H9 (cell line): ENCODE measurements around the gene COL19A1. TPM values are rescaled to one million over a fixed set of nuclear protein-coding genes. Genes with fewer than 3 reads are reported as not detected.

Source experiments
- DNase-seq: peaks from one replicate; pipeline ENCODE4 v3.0.0-alpha.2; 2017
- H2AFZ ChIP-seq: one replicate; pipeline ENCODE4 v1.6.1; 2013; ENCODE audit warnings: mild to moderate bottlenecking, low read length, control low read depth, moderate library complexity
- H2AK5ac ChIP-seq: 2 replicates; pipeline ENCODE4 v1.6.1; 2013; ENCODE audit warnings: low read length, control low read depth, mixed read lengths; ENCODE audit not compliant: insufficient read length
- H2BK120ac ChIP-seq: one replicate; pipeline ENCODE4 v1.6.1; 2013; ENCODE audit warnings: low read depth, mild to moderate bottlenecking, low read length, control low read depth, inconsistent platforms; ENCODE audit not compliant: poor library complexity, severe bottlenecking
- H2BK12ac ChIP-seq: 2 replicates; pipeline ENCODE4 v1.6.1; 2013; ENCODE audit warnings: low read length, control low read depth, mixed read lengths, low read depth; ENCODE audit not compliant: insufficient read length
- H2BK15ac ChIP-seq: 2 replicates; pipeline ENCODE4 v1.6.1; 2013; ENCODE audit warnings: low read depth, low read length, control low read depth
- H2BK20ac ChIP-seq: one replicate; pipeline ENCODE4 v1.6.1; 2013; ENCODE audit warnings: low read depth, mild to moderate bottlenecking, low read length, control low read depth, inconsistent platforms; ENCODE audit not compliant: poor library complexity, severe bottlenecking
- H2BK5ac ChIP-seq: 2 replicates; pipeline ENCODE4 v1.6.1; 2013; ENCODE audit warnings: low read length, control low read depth, mixed read lengths; ENCODE audit not compliant: insufficient read length
- H3K14ac ChIP-seq: 2 replicates; pipeline ENCODE4 v1.6.1; 2013; ENCODE audit warnings: low read length, control low read depth; ENCODE audit not compliant: insufficient read depth
- H3K18ac ChIP-seq: 2 replicates; pipeline ENCODE4 v1.6.1; 2013; ENCODE audit warnings: low read depth, mild to moderate bottlenecking, mixed read lengths, low read length, control low read depth; ENCODE audit not compliant: insufficient read length
- H3K23ac ChIP-seq: 2 replicates; pipeline ENCODE4 v1.6.1; 2013; ENCODE audit warnings: low read length, control low read depth, mixed read lengths, low read depth; ENCODE audit not compliant: insufficient read length
- H3K23me2 ChIP-seq: 2 replicates; pipeline ENCODE4 v1.6.1; 2013; ENCODE audit warnings: low read depth, mild to moderate bottlenecking, mixed read lengths, low read length, control low read depth; ENCODE audit not compliant: insufficient read length, poor library complexity, severe bottlenecking
- H3K27ac ChIP-seq: 2 replicates; pipeline ENCODE4 v1.5.1; 2013; ENCODE audit warnings: low read length, control low read depth, mixed read lengths, low read depth; ENCODE audit not compliant: insufficient read length
- H3K27me3 ChIP-seq: 2 replicates; pipeline ENCODE4 v1.6.1; 2013; ENCODE audit warnings: low read length, control low read depth, inconsistent platforms; ENCODE audit not compliant: insufficient read depth
- H3K4ac ChIP-seq: 2 replicates; pipeline ENCODE4 v1.6.1; 2013; ENCODE audit warnings: low read depth, mild to moderate bottlenecking, control low read depth, inconsistent platforms, low read length, moderate library complexity
- H3K4me1 ChIP-seq: 2 replicates; pipeline ENCODE4 v1.6.1; 2013; ENCODE audit warnings: low read length, control low read depth, inconsistent platforms; ENCODE audit not compliant: insufficient read depth
- H3K4me2 ChIP-seq: 2 replicates; pipeline ENCODE4 v1.6.1; 2013; ENCODE audit warnings: low read length, control low read depth, mixed read lengths; ENCODE audit not compliant: insufficient read length, insufficient read depth
- H3K56ac ChIP-seq: 2 replicates; pipeline ENCODE4 v1.6.1; 2013; ENCODE audit warnings: low read depth, mild to moderate bottlenecking, mixed read lengths, low read length, control low read depth; ENCODE audit not compliant: insufficient read length
- H3K79me1 ChIP-seq: 2 replicates; pipeline ENCODE4 v1.6.1; 2013; ENCODE audit warnings: low read depth, mild to moderate bottlenecking, moderate library complexity, low read length, control low read depth, inconsistent platforms; ENCODE audit not compliant: insufficient read depth, poor library complexity, severe bottlenecking
- H3K79me2 ChIP-seq: 2 replicates; pipeline ENCODE4 v1.6.1; 2013; ENCODE audit warnings: low read length, control low read depth, inconsistent platforms; ENCODE audit not compliant: insufficient read depth
- H3K9ac ChIP-seq: 2 replicates; pipeline ENCODE4 v1.6.1; 2013; ENCODE audit warnings: low read length, control low read depth, mixed read lengths; ENCODE audit not compliant: insufficient read length; ENCODE audit errors: extremely low read depth
- H3K9me3 ChIP-seq: one replicate; pipeline ENCODE4 v1.6.1; 2013; ENCODE audit warnings: low read depth, low read length, inconsistent platforms; ENCODE audit not compliant: control insufficient read depth
- H3T11ph ChIP-seq: one replicate; pipeline ENCODE4 v1.6.1; 2013; ENCODE audit warnings: mild to moderate bottlenecking, low read length, control low read depth, inconsistent platforms
- H4K20me1 ChIP-seq: one replicate; pipeline ENCODE4 v1.6.1; 2013; ENCODE audit not compliant: control insufficient read depth, insufficient read length, insufficient read depth
- H4K5ac ChIP-seq: 2 replicates; pipeline ENCODE4 v1.6.1; 2013; ENCODE audit warnings: low read depth, mild to moderate bottlenecking, mixed read lengths, low read length, control low read depth; ENCODE audit not compliant: insufficient read length
- H4K8ac ChIP-seq: replicated peaks from 2 replicates; pipeline ENCODE4 v1.6.1; 2013; ENCODE audit warnings: low read length, control low read depth, mixed read lengths, low read depth; ENCODE audit not compliant: insufficient read length
- H4K91ac ChIP-seq: 2 replicates; pipeline ENCODE4 v1.6.1; 2013; ENCODE audit warnings: low read depth, mild to moderate bottlenecking, moderate library complexity, mixed read lengths, low read length, control low read depth; ENCODE audit not compliant: insufficient read length
- H3K27ac Mint-ChIP-seq, 3 experiments: 2 replicates in 2 of 3; 3 replicates in 1 of 3; pipeline ENCODE4 v1.8.0; 2020 to 2021; ENCODE audit warnings: mixed read lengths in 3 of 3, mild to moderate bottlenecking in 1 of 3, moderate library complexity in 1 of 3
- H3K27me3 Mint-ChIP-seq: 2 replicates; pipeline ENCODE4 v1.8.0; 2021; ENCODE audit warnings: low read depth, mild to moderate bottlenecking, moderate library complexity, mixed read lengths
- H3K36me3 Mint-ChIP-seq, 3 experiments: 2 replicates in 2 of 3; 3 replicates in 1 of 3; pipeline ENCODE4 v1.8.0; 2020 to 2021; ENCODE audit warnings: low read depth in 3 of 3, mixed read lengths in 3 of 3; ENCODE audit not compliant: insufficient read depth in 1 of 3
- H3K4me1 Mint-ChIP-seq, 2 experiments: 2 replicates each; pipeline ENCODE4 v1.8.0; 2020; ENCODE audit warnings: mixed read lengths in 2 of 2
- H3K4me3 Mint-ChIP-seq, 2 experiments: 2 replicates in 1 of 2; 3 replicates in 1 of 2; pipeline ENCODE4 v1.8.0; 2020 to 2021; ENCODE audit warnings: mild to moderate bottlenecking in 2 of 2, mixed read lengths in 2 of 2, moderate library complexity in 1 of 2
- H3K9me3 Mint-ChIP-seq, 2 experiments: 2 replicates in 1 of 2; 3 replicates in 1 of 2; pipeline ENCODE4 v1.8.0; 2020; ENCODE audit warnings: mild to moderate bottlenecking in 2 of 2, mixed read lengths in 2 of 2, moderate library complexity in 1 of 2
- WGBS: extraction: QIAGEN DNeasy Blood & Tissue Kit; methylation state at CpG from one replicate; pipeline ENCODE4 v1.1.7; 2013; ENCODE audit warnings: missing lambda C conversion rate, low lambda C conversion rate, mixed read lengths; ENCODE audit not compliant: insufficient read length; ENCODE audit errors: extremely low coverage; 5-methylcytosine and 5-hydroxymethylcytosine counted together
- total RNA-seq: library from RNA; stranded (reverse); gene quantifications from 2 replicates; pipeline ENCODE4 v1.2.1, GENCODE V29; 2021
- TF ChIP-seq, protein P1 (sequence below): fragments of 200-600 bp; sonication (generic); conservative IDR thresholded peaks from 3 replicates; pipeline ENCODE4 v1.8.0; 2021; ENCODE audit warnings: antibody characterized with exemption, mild to moderate bottlenecking

COL19A1 gene
- total RNA-seq, 1 experiment from 2014 or later: not detected

DNA sequence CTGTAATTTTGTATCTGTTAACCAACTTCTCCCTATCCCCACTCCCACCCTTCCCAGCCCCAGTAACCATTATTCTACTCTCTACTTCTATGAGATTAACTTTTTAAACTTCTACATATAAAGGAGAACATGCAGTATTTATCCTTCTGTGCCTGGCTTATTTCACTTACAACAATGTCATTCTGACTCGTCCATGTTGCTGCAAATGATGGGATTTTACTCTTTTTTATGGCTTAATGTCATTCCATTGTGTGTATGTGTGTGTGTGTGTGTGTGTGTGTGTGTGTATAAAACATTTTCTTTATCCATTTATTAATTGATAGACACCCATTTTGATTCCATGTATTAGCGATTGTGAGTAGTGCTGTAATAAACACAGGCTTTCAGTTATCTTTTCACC, 76.1 kb downstream of the COL19A1 start:
- H2BK12ac ChIP-seq: no peak overlapping the region
- TF ChIP-seq, protein P1, sequence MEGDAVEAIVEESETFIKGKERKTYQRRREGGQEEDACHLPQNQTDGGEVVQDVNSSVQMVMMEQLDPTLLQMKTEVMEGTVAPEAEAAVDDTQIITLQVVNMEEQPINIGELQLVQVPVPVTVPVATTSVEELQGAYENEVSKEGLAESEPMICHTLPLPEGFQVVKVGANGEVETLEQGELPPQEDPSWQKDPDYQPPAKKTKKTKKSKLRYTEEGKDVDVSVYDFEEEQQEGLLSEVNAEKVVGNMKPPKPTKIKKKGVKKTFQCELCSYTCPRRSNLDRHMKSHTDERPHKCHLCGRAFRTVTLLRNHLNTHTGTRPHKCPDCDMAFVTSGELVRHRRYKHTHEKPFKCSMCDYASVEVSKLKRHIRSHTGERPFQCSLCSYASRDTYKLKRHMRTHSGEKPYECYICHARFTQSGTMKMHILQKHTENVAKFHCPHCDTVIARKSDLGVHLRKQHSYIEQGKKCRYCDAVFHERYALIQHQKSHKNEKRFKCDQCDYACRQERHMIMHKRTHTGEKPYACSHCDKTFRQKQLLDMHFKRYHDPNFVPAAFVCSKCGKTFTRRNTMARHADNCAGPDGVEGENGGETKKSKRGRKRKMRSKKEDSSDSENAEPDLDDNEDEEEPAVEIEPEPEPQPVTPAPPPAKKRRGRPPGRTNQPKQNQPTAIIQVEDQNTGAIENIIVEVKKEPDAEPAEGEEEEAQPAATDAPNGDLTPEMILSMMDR: no peak
- no peak overlapping the region for H4K91ac ChIP-seq
- DNase-seq: no peak
- H3K9me3 ChIP-seq: no peaks in the 10 kb centered on the region
- H3K27ac ChIP-seq: no peak overlapping the region
- H2BK20ac ChIP-seq: no peak overlapping the region
- no peak overlapping the region for H3K23ac ChIP-seq
- Mint-ChIP-seq H3K27me3 (no peaks in the 10 kb centered on the region), H3K4me3 (no peak overlapping the region), H3K27ac (no peak overlapping the region), H3K36me3 (no peaks in the 10 kb centered on the region), H3K4me1 (no peaks in the 10 kb centered on the region), H3K9me3 (no peaks in the 10 kb centered on the region)
- no peaks in the 10 kb centered on the region for H3K79me1 ChIP-seq
- H3T11ph ChIP-seq: no peak overlapping the region
- no peak overlapping the region for H2BK5ac ChIP-seq
- WGBS: no CpG with 5 or more reads among the region's 2 CpGs
- H2AK5ac ChIP-seq: no peak overlapping the region
- H3K56ac ChIP-seq: no peak overlapping the region
- H3K4ac ChIP-seq: no peak overlapping the region
- H3K23me2 ChIP-seq: no peaks in the 10 kb centered on the region
- no peak overlapping the region for H3K4me2 ChIP-seq
- H4K5ac ChIP-seq: no peak overlapping the region
- H3K18ac ChIP-seq: no peak overlapping the region
- no peaks in the 10 kb centered on the region for H4K20me1 ChIP-seq
- no peak overlapping the region for H2BK120ac ChIP-seq
- no peak overlapping the region for H4K8ac ChIP-seq
- no peaks in the 10 kb centered on the region for H3K4me1 ChIP-seq
- H3K14ac ChIP-seq: no peak overlapping the region
- no peak overlapping the region for H2BK15ac ChIP-seq
- H3K9ac ChIP-seq: no peak overlapping the region
- H3K79me2 ChIP-seq: no peaks in the 10 kb centered on the region
- no peaks in the 10 kb centered on the region for H3K27me3 ChIP-seq
- no peak overlapping the region for H2AFZ ChIP-seq
